HEK293T (cell line): ENCODE data around the gene ZBTB25.

ENCODE experiments used
- BHLHE40 ChIP-seq: fragments of 450-650 bp; IDR thresholded peaks from 2 replicates; pipeline ENCODE4 v1.6.1; 2016; ENCODE audit warnings: mild to moderate bottlenecking, moderate library complexity, borderline replicate concordance
- CTBP1 ChIP-seq: fragments of 450-650 bp; IDR thresholded peaks from 2 replicates; pipeline ENCODE4 v1.6.1; 2016; ENCODE audit warnings: borderline replicate concordance
- ELF4 ChIP-seq: fragments of 450-650 bp; IDR thresholded peaks from 2 replicates; pipeline ENCODE4 v1.6.1; 2017; ENCODE audit warnings: antibody characterized with exemption
- FOXM1 ChIP-seq: fragments of 450-650 bp; IDR thresholded peaks from 2 replicates; pipeline ENCODE4 v1.6.1; 2017; ENCODE audit warnings: mild to moderate bottlenecking, borderline replicate concordance
- LEF1 ChIP-seq: fragments of 450-650 bp; IDR thresholded peaks from 2 replicates; pipeline ENCODE4 v1.6.1; 2017; ENCODE audit warnings: mild to moderate bottlenecking, borderline replicate concordance
- SP1 ChIP-seq: fragments of 450-650 bp; IDR thresholded peaks from 2 replicates; pipeline ENCODE4 v1.6.1; 2017
- TARDBP ChIP-seq: fragments of 450-650 bp; IDR thresholded peaks from 2 replicates; pipeline ENCODE4 v1.6.1; 2016

GRCh38 chr14:64510825-64511671, 7.4 kb upstream of the ZBTB25 start:
- TF ChIP-seq BHLHE40 (no peak), SP1 (no peak), CTBP1 (no peak), FOXM1 (no peak), LEF1 (no peak), TARDBP (no peak), ELF4 (no peak)
